Limb (tissue), 2 donors: ENCODE measurements around the gene TNNT1.
"Not testable (repeated sequence)": the region's sequence is repeated elsewhere in the genome, so short reads cannot be mapped to it uniquely, and the experiment has no call there.

Experiments used
- DNase-seq, 2 donors: peaks; one replicate each; pipeline ENCODE4 v3.0.0-alpha.2; 2016; ENCODE audit errors: extremely low spot score in 2 of 2

TNNT1 gene

DNA sequence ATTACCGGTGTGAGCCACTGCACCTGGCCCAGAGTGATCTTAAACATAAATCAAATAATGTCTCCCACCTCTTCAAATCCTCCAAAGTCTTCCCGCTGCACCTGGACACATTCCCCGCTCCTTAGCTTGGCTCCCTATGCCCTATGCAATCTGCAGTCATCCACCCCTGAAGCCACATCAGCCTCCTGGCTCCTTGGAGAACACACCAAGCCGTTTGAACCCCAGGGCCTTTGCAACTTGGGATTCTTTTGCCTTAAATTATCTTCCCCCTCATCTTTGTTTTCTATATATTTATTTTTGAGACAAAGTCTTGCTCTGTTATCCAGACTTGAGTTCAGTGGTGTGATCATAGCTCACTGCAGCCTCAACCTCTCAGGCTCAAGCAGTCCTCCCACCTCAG is 20.1 kb upstream of the TNNT1 start:
- DNase-seq = no peak

DNA sequence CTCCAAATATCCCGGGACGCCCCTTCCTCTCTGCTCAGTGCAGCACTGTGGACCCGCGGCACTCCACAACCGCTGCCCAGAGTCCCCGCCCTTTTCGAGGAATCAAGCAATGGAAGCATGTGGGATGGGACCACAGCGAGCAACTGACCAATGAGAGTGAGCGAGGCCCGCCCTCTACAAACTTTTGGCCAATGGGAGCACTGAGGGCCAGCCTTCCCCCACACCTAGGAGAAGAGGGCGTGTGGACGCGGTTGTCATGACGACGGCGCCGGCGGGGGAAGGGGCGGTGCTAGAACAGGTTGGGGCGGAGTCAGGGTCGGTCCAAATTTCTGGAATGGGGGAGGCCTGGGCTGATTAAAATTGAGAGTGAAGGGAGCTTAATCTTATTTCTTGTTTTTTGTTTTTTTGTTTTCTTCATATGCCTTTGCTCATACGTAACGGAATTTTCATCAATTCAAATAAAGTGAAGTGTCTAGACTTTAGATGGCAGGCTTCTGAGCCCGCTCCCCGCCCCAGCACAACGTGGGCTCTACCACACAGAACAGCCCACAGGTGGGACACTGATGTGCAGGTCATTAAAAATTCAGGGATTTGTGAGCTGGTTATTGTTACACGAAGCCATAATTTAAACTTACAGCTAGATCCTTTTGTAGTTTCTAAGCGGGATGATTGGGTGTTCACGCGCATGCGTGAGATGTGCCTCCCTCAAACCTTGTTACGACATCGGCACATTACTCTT is 17.7 kb upstream of the TNNT1 start, which contains the start of gene DNAAF3:
Gene DNAAF3 (minus strand): TSS at position 84 of the 739 bp plus-strand sequence. CDS start 200 bp downstream, outside the sequence.
- peak; percentile 91 to 95 for DNase-seq

DNA sequence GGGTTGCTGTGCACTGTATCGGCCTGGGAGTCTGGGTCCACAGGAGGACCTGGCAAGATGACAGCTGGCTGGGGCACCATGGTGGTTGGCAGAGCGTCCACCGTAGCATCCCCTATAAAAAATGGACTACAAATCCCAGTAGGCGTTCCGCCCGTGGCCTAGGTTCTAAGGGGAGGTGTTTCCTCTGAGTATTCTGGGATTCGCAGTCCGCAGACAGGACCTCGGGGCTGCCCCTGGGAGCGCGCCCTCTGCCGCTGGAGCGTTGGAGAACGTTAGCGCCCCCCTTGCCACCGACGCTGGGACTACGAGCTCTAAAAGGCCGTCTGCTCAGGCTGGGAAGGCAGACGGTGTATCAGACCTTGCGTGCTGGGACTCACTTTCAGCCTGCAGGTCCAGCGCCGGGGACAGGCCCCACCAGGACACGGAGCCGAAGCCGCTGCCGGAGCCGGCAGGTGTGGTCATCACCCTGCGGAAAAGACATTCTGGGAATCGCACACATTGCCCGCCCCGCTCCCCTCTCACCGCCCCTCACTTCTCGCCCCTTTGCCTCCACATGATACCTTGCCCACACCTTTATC is 17.0 kb upstream of the TNNT1 start:
- DNase-seq = peak in 1 of 2 donors; percentile 75

DNA sequence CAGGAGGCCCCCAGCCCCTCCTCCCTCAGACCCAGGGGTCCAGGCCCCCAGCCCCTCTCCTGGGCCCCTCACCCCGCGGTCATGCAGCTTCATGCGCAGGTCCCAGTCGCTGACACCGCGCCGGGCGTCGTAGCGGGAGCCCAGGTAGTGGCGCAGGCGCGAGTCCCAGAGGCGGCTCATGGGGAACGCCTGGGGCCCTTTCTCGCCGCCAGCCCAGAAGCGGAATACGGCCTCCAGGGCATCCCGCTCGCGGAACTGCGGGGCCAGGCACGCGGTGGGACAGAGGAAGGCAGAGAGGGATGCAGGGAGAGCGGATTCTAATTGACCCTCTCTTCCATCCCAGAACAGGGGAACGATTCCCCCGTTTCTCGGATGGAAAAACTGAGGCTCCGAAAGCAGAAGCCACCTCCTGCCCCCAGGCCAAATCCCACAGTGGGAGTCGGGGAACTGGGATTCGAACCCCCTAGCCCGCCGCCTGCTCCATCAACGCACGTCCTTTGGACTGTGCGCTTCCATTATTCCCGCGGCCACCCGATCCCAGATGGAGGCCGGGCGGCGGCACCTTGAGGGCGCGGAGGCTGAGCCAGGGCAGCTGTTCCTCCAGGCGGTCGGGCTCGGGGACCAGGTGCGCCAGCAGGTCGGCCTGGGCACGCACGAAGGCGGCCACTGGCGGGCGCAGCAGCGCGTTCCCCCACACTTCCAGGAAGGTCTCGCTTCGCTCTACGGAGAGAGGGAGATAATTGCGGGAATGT is 12.7 kb upstream of the TNNT1 start:
- DNase-seq = no peak

DNA sequence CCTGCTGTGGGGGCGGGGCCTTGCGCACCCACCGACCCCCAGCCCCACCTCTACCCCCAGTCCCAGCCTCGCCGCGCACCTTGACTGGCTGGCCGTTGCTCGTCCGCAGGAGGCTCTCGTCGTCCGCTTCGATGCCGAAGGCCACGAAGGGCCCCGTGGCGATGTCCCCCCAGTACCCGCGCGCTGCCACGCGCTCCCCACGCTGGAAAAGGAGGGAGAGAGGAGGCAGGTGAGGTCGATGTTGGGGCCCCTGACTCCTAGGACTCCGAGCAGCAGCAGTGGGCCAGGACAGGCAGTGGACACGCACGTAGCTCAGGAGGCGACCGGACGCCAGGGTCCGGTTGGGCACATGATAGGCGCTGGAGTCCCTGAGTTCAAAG is 12.0 kb upstream of the TNNT1 start:
- DNase-seq = no peak

DNA sequence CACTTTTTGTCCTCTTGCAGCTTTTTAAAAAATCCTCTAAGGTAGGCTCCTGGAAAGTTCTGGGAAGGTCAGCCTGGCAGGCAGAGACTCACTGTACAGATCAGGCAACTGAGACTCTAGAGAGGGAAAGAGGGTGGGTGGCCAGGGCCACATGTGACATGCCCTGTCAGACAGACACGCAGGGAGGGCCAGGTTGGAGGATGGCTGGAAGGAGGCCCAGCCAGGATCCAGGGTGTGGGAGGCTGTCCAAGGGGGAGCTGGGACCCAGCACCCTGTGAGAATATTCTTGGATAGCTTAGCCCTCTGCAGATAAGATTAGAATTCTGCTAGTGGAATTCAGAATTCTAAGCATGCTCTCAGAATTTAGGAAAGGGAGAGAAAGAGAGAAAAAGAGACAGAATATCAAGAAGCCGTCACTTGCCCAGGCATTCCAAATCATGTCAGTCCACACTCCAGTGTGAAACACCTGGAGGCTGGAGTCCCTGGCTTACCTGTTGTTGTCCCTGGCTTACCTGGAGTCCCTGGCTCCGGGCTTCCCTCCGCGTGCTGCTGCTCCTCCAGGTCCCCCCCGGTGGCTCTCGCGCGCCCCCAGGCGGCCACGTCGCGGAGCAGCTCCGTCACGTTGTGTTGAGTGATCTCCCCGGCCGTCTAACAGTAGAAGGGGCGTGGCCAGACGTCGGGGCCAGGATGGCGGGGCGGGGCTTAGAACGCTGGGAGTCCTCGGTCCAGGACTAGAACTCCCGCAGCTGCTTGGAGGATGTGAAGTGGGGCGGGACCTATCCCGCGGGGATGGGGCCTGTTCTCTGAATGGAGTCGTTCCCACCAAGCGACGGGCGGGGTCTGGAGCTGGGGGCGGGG is 11.4 kb upstream of the TNNT1 start:
- DNase-seq = peak; percentile 71 to 83

DNA sequence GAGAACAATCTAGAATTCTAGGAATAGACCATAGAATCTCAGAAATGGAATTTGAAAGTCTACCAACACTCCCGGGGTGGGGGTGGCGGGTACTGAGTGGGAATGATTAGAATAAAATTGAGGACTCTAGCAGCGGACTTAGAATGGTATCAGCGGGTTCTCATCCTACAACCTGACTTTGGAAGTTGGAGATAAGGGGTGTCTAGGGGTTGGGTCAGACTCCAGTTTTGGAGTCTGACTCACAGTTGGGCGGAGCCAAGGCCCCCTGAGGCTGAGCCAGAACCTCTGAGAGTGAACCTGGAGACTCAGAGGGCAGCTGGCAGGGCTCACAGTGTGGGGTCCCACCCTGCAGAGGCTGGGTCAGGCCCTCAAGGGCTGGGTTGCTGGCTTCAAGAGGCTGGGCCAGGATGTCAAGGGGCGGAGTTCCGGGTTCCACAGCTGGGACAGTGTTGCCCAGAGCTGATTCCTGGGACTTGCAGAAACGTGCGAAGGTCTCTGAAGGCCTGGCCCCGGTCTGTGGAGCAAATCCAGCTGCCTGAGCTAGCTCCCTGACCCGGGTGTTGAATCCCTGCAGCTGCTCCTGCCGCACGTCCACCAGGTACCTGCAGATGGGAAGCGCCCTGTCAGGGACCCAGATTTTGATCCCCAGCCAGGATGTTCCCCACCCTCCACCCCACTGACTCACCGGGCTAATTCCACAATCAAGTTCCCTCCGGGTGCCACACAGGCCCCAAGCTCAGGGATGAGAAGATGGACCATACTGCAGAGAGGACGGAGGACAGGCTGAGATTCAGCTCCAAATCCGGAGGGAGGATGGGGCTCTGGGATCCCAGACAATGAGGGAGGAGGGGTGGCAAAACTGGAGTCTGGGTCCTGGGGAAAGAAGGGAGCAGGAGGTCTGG is 10.1 kb upstream of the TNNT1 start:
- no peak for DNase-seq

DNA sequence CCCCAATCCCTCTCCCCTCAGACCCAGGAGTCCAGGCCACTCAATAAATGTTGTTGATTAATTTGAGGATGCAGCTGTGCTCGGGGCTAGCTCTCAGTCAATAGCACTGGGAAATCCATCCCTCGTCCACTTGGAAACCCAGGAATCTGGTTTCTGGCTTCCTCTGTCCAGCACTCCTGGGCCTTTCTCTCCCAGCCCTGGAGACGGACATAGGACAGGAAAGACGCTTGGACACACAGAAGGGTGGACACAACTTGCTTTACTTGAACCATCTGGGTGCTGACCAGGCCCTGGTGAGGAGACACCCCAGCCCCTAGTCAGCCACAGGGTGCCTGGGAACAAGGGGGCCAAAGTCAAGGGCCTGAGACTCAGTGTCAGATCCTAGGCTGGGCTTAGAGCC is 9.4 kb upstream of the TNNT1 start:
- DNase-seq = no peak

DNA sequence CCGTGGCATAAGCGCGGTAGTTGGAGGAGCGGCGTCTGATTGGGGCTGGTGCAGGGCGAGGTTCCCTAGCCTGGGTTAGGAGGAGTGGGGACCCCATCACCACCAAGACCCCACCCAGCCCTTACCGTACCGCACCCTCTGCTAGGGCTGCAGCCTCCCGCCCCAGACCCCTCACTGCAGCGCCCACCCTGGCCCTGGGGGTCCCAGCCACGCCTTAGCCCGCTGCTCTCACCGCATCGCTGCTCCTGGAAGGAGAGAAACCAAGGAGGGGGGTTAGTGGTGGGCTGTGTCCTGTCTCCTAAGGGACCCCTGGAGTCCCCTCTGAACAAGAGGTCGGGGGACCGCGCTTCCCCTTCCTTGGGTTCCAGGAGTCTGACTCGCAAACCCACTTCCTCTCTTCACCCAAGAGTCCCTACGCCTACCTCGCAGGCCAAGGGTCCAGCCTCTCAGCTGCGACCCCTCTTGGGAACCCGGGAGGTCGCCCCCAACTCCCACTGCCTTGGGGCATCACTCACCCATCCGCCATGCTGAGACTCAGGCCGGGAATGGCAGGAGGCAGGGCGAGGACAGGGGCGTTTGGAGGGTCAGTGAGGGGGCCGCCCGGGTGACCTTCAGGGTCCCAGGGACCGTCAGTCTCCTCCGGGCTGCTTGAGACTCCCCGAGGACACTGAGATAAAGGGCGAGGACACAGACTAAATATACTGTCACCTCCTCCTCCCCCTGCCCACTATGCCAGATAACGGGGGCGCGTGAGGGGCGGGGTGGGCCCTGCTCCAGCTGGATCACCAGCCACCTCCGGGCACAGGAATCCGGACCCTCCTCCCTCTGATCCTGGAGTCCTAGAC is 8.3 kb upstream of the TNNT1 start, which contains the start of gene TNNI3:
Gene TNNI3 (minus strand): TSS at position 669 of the 845 bp plus-strand sequence. CDS start 143 bp downstream, at position 526.
- no peak for DNase-seq

DNA sequence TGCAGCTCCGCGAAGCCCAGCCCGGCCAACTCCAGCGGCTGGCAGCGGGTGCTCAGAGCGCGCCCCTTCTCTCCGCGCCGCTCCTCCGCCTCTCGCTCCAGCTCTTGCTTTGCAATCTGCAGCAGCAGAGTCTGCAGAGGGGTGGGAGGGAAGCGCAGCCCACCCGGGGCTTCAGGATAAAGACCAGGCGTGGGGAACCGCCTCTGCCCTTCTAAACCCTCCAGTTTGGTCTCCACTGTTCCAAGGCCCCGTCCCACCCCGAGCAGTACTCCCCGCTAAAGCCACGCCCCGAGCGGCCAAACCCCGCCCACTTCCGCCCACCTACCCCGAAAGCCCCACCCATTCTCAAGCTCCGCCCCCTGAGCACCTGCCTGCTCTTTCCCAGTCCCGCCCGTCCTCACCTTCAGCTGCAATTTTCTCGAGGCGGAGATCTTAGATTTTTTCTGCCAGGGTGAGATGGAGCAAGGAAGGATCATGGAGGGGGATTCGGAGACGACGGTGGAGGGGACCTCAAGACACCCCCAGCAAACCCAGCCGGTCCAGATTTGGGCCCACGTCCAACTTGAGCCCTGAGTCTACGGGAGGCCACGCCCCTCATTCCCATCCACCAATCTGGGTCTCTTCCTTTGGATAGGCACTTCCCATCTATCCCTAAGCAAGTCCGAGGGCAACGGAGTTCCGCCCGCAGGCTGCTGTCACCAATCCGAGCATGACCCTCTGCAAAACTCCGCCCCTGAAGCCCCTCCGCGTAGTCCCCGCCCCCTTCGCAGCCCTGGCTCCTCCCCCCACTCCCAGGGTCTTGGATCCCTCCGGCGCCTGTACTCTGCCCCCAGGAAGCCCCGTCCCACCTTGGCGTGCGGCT is 7.4 kb upstream of the TNNT1 start:
- peak in 1 of 2 donors; percentile 74 for DNase-seq

DNA sequence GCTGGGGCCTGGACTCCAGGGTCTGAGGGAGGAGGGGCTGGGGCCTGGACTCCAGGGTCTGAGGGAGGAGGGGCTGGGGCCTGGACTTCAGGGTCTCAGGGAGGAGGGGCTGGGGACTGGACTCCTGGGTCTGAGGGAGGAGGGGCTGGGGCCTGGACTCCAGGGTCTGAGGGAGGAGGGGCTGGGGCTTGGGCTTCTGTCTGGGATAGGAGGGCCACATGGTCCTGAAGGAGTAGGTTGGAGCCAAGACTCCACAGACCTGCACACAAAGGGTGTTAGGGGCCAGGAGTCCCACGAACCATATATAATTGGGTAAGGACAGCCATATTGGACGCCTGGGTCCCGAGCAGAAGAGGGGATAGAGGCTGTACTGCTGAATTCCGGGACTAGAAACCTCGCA is 6.8 kb upstream of the TNNT1 start:
- not testable (repeated sequence) for DNase-seq

DNA sequence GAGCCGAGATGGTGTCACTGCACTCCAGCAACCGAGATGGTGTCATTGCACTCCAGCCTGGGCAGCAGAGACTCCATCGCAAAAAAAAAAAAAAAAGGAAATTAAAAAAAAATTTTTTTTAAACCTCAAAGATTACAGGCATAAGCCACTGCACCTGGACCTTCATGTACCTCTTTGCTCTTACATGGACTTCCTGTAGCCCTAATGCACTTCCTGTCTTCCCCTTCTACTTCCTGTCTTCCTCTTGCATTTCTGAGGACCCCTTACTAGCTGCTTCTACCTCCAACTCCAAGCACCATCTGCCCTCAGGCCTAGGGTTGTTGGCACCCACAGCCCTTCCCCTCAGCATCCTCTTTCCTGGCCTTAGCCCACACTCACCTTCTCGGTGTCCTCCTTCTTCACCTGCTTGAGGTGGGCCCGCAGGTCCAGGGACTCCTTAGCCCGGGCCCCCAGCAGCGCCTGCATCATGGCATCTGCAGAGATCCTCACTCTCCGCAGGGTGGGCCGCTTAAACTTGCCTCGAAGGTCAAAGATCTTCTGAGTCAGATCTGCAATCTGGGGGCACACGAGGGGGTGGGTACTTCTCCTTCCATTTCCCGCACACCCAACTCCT is 4.8 kb upstream of the TNNT1 start:
- DNase-seq = no peak

DNA sequence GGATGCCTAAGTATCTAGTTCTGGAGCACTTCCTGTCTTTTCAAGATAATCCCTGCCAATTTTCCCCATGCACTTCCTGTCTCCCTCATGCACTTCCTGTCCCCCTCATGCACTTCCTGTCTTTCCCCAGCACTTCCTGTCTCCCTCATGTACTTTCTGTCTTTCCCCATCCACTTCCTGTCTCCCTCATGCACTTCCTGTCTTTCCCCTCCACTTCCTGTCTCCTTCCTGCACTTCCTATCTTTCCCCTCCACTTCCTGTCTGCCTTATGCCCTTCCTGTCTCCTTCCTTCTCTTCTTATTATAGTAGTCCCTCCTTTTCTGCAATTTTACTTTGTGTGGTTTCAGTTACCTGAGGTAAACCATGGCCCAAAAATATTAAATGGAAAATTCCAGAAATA is 3.0 kb upstream of the TNNT1 start:
- no peak for DNase-seq

DNA sequence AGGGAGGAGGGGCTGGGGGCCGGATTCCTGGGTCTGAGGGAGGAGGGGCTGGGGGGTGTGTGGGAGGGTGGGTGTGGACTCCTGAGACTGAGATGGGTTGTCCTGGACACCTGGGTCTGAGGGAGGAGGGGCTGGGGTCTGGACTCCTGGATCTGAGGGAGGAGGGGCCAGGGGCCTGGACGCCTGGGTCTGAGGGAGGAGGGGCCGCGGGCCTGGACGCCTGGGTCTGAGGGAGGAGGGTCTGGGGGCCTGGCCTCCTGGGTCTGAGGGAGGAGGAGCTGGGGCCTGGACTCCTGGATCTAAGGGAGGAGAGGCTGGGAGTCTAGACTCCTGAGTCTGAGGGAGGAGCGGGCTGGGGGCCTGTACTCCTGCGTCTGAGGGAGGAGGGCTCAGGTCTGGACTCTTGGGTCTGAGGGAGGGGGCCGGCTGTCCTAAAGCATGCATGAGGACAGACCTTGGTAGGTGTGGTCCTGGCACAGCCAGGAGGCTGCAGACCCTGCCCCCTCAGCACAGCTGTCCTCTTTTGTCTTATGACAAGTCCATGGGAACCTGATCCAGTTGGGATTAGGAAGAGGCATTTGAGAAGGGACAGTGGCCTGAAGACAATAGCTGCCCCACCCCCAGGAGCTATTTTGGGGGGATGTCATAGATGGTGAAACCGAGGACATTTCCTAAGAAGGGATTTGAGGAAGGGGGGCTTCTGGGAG is 1.3 kb downstream of the TNNT1 start:
- peak in 1 of 2 donors; percentile 50 for DNase-seq

DNA sequence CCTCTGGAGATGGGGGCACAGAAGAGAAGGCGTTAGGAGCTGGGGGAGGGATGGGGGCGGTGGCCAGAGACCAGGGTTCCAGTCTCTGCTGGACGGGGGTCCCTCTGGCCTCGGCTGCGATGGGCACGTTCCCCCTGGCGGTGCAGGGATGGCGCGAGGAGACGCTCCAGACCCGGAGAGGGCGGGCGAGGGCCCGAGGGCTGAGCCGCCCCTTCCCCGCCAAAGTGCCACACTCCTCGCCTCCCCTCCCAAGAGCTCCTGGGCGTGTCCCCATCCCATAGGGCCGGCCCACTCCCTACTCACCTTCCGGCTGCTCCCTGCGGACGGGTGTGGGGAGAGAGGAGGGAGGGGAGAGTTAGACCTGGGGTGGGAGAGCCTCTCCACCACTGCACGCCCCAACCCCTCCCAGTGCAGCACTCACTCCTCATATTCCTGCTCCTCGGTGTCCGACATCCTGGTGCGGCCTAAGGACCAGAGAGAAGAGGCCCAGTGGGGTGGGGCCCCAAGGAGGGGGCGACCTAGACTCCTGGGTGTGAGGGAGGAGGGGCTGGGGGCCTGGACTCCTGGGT is 2.2 kb downstream of the TNNT1 start:
- DNase-seq = no peak

DNA sequence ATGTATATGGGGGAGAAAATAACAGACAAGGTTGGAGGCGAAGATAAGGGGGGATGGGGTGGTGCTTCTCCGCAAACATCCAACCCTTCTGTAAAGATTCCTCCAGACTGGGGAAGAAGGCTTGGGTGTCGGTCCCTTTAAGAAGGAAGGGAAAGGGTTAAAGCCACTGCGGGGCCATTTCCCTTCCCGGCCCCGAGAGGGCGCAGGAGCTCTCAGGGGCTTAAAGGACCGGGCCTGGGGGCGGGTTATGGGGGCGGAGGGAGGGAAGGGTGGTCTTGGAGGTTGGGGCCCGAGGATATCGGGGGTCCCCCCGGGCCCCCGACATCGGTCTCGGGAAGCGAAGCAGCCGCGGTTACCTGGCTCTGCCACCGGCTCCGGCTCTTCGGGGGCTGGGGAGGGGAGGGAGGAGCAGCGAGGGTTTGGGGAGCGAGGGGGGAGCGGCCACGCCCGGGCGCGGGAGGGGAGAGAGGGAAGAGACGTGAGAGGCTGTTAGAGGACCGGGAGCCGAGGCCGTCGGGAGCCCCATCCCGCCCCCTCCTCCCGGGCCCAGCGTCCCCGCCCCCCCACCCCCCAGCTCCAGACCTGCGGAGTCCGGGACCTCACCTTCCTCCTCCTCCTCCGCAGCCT is 2.8 kb downstream of the TNNT1 start:
- no peak for DNase-seq

DNA sequence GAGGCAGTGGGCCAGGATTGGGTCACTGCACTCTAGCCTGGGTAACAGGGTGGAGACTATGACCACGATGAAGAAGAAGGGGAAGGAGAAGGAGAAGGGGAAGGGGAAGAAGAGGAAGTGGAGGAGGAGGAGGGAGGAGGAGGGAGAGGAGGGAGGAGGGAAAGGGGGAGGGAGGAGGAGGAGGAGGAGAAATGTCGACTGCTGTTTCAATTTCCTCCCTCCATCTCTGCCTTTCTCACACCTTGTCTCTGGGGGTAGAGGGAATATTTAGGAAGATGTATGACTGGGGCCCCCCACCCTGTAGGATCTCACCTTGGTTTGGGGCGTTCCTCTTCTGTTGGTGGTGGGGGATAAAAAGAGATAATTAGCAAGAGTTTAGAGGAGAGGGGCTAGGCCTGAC is 3.8 kb downstream of the TNNT1 start:
- DNase-seq = no peak
